ENCODE data around the gene NAV2.

Gene NAV2

GRCh38 chr11:19683862-19684491, 28.7 kb upstream of the NAV2 start:
- DNase-seq (ENCODE audit: low read depth in 2 of 2), result no peak

GRCh38 chr11:19686234-19686633, 26.4 kb upstream of the NAV2 start:
- DNase-seq (ENCODE audit: low read depth in 2 of 2), result no peak

DNA sequence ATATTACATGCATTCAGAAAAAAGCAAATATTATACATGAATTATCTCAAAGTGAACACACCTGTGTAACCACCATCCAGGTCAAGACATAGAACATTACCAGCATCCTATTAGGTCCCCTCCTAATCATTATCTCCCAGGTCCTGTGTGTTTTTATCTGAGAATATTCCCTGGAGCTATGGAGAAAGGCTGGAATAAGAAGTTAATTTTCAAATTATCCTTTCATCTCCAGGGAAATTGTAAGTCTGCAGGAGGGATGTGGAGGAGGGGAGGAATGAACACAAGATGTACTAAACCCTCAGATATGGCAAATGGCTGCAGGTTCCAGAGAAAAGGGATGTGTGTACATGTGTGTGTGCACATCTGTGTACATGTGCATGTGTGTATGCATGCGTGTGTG, 25.2 kb upstream of the NAV2 start:
- DNase-seq (ENCODE audit: low read depth in 2 of 2), result no peak

GRCh38 chr11:19689281-19690000, 23.2 kb upstream of the NAV2 start:
- no peak for DNase-seq (ENCODE audit: low read depth in 2 of 2)

GRCh38 chr11:19690885-19691284, 21.8 kb upstream of the NAV2 start:
- DNase-seq (ENCODE audit: low read depth in 2 of 2), result no peak

GRCh38 chr11:19691815-19692500, 20.7 kb upstream of the NAV2 start:
- DNase-seq (ENCODE audit: low read depth in 2 of 2), result no peak

- DNase-seq (ENCODE audit: low read depth in 2 of 2), result no peak
Observed at GRCh38 chr11:19693146-19693545, 19.5 kb upstream of the NAV2 start.

GRCh38 chr11:19694796-19695345, 17.8 kb upstream of the NAV2 start:
- no peak for DNase-seq (ENCODE audit: low read depth in 2 of 2)

DNA sequence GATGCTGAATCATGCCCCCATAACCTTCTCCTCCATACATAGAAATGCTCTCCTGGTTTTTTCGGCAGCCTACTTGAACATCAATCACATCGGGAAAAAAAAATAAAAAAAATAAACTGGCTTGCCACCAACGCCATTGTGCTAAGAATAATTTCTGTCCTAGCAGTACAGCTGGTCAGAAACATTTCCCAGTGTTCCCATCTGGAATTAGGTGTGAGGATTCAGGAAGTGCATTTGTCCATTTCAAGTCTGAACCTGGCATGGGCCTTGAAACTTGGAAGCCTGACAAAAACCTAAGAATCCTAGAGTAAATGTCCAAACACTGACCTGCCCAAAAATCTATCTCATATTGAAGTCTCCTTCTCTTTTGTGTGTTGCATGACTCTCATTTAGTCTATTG, 16.6 kb upstream of the NAV2 start:
- no peak for DNase-seq (ENCODE audit: low read depth in 2 of 2)

GRCh38 chr11:19696904-19697303, 15.7 kb upstream of the NAV2 start:
- no peak for DNase-seq (ENCODE audit: low read depth in 2 of 2)

DNA sequence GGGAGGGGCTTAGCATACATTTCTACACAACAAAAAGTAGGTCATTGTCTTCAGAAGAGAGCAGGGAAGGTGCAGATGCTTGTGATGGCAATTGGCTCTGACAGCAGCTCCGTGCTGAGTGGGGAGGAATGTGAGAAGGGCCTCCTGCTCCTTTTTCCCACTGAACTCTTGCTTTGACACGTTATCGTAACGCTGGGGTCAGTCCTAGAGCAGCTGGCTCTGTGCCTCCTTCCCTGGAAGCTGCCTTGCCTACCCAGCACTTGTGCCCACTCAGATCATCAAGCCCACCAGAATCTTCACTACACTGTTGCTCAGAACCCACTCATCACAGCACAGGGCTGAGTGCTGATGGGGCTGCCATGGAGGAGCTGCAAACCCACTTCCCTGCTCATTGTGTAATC, 14.9 kb upstream of the NAV2 start:
- DNase-seq (ENCODE audit: low read depth in 2 of 2), result no peak

GRCh38 chr11:19698493-19699292, 13.9 kb upstream of the NAV2 start:
- DNase-seq (ENCODE audit: low read depth in 2 of 2), result no peak

- no peak for DNase-seq (ENCODE audit: low read depth in 2 of 2)
Observed at GRCh38 chr11:19701421-19701820, 11.2 kb upstream of the NAV2 start.

DNA sequence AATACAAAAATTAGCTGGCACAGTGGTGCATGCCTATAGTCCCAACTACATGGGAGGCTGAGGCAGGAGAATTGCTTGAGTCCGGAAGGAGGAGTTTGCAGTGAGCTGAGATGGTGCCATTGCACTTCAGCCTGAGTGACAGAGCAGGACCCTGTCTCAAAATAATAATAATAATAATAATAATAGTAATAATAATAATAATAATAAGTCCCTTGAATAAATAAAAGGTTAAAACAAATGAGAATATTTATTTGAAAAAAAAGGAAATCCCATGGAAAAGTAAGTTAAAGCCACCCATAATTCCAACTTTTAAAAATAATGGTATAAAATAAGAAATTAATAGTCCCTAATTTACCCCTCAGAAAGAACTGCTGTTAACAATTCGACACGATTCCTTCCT, 10.0 kb upstream of the NAV2 start:
- no peak for DNase-seq (ENCODE audit: low read depth in 2 of 2)

DNA sequence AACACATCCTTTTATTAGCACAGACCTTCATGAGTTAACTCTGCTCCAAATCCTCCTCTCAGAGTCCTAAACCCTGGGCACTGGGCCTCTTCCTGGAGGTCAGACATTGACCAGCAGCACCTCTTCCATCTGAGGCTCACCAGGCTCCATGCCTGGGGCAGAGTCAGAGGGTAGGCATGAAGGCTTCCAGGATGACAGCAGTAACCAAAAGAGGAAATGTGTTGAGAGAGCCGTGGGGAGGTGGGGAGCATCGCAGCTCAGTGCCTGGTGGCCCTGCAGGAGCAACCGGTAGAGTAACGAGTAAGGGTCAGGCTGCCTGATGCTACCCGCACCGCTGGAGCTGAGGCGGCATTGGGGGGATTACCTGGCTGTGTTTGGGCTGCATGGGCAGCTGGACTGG, 9.4 kb upstream of the NAV2 start:
- no peak for DNase-seq (ENCODE audit: low read depth in 2 of 2)

DNA sequence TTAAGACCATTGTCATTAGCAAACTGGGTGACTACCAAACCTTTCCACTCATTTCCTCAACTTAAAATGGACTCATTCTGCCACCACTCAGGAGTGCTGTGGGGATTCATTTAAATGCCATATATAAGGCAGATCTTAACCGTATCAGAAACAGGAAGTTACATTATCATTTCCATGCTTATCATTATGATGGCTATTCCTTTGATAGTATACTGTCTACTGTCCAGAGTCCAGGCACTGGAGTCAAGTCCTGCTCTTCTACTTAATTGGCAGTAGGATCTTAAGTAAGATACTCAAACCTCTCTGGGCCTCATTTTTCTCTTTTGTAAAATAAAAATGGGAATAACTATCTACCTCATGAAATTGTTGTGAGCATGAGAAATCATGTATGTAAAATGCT, 8.4 kb upstream of the NAV2 start:
- DNase-seq (ENCODE audit: low read depth in 2 of 2), result no peak

GRCh38 chr11:19705936-19706335, 6.7 kb upstream of the NAV2 start:
- no peak for DNase-seq (ENCODE audit: low read depth in 2 of 2)

DNA sequence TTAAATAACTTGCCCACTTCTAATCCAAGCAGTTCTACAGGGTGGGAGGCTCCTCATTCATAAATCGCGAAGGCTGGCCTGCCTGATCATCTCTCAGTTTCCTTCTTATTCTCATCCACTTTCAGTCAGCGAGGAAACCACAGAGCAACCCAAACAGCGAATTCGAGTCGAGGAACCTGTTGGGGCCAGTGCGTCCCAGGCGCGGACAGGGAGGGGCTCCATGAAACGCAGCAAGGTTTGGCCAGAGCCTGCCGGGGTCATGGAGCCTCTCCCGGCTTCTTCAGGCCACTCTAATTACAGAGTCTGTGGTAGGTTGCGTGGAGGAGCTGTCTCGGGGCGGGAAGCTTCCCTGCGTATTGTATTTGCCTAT, 741 bp upstream of the NAV2 start:
- no peak for DNase-seq (ENCODE audit: low read depth in 2 of 2)

- DNase-seq (ENCODE audit: low read depth in 2 of 2), result no peak
Observed at GRCh38 chr11:19713196-19714021, 772 bp downstream of the NAV2 start.

DNA sequence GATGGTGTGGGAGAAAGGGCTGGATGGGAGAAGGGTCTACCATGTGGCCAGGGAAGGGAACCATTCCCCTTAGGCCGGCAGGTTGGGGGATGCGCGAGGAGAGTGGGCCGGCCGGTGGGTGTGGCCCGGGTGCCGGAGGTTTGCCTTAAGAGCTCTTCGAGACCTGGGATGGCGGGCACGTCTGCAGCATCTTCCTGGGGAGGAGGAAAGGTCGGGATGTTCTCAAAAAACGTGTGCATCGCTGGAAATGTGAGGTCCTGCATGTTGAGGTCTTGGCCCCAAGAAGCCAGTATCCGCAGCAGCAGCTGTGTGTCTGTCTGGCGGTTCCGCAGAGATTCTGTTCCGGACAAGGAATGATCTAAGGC, 1.4 kb downstream of the NAV2 start:
- DNase-seq (ENCODE audit: low read depth in 2 of 2), result no peak
